Measurements from ENCODE around the gene ATP5IF1.

DNA sequence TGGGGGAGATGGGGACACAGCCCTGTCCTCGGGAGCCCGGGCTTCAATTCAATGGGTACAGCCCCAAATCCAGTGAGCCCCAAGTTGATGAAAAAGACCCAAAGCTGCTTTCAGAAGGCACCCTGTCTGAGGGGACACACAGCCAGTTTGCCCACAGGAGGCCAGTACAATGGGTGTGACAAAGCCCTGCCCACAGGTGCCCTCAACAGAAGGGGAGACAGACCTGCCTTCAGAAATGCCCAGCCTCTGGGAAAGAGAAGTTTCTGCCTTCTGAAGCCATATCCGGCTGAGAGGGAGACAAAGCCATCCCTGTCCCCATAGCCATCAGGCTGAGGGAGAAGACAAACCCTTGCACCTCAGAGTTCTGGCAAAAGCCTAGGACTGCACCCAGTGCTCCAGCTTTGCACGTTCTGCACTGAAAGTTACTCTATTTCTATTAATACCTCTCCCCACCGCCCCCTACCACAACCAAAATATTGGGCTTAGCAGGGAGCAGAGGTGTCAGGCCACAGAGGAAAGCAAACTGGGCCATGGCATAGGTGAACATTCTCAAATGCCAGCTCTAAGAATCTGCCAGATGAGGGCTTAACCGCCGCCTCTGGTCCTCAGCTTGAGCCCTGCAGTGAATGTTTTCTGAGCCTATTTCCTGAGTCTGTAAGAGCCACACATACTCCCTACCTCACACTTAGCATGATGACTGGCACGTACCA is 41.4 kb upstream of the ATP5IF1 start:
- TF ChIP-seq, protein P1, sequence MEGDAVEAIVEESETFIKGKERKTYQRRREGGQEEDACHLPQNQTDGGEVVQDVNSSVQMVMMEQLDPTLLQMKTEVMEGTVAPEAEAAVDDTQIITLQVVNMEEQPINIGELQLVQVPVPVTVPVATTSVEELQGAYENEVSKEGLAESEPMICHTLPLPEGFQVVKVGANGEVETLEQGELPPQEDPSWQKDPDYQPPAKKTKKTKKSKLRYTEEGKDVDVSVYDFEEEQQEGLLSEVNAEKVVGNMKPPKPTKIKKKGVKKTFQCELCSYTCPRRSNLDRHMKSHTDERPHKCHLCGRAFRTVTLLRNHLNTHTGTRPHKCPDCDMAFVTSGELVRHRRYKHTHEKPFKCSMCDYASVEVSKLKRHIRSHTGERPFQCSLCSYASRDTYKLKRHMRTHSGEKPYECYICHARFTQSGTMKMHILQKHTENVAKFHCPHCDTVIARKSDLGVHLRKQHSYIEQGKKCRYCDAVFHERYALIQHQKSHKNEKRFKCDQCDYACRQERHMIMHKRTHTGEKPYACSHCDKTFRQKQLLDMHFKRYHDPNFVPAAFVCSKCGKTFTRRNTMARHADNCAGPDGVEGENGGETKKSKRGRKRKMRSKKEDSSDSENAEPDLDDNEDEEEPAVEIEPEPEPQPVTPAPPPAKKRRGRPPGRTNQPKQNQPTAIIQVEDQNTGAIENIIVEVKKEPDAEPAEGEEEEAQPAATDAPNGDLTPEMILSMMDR (IDR thresholded peaks at IDR 0.05 in 4 of 5, conservative IDR thresholded peaks at IDR 0.05 in 1 of 5): no peak
- no peak for TF ChIP-seq POLR2A (IDR thresholded peaks at IDR 0.05)
